Esophagus squamous epithelium (tissue), 5 donors: Measurements from ENCODE around the gene RCL1. TPM values are rescaled to one million over a fixed set of nuclear protein-coding genes. Genes with fewer than 3 reads are reported as not detected.

ENCODE experiments used
- DNase-seq: peaks from one replicate; lab custom pipeline; 2025; lab: John Stamatoyannopoulos, UW
- H3K27ac ChIP-seq, 4 donors: fragments of 200-600 bp; sonication (generic); one replicate each; pipeline ENCODE4 v1.5.1; 2016 to 2019; ENCODE audit warnings: mild to moderate bottlenecking in 1 of 4
- H3K27me3 ChIP-seq, 4 donors: fragments of 200-600 bp; sonication (generic); 1 replicate in 3 of 4; 2 replicates in 1 of 4; pipeline versions ENCODE4 v1.5.1 to v1.6.0; 2017 to 2021; ENCODE audit warnings: antibody characterized with exemption in 1 of 4
- H3K36me3 ChIP-seq, 3 donors: fragments of 200-600 bp; sonication (generic); one replicate each; pipeline ENCODE4 v1.5.1; 2016 to 2019
- H3K4me1 ChIP-seq, 3 donors: fragments of 200-600 bp; sonication (generic); one replicate each; pipeline ENCODE4 v1.5.1; 2017 to 2019
- H3K4me3 ChIP-seq, 4 donors: fragments of 200-600 bp; sonication (generic); 1 replicate in 3 of 4; 2 replicates in 1 of 4; pipeline ENCODE4 v1.5.1; 2016 to 2019; ENCODE audit warnings: mild to moderate bottlenecking in 2 of 4, moderate library complexity in 1 of 4
- H3K9me3 ChIP-seq, 3 donors: fragments of 200-600 bp; sonication (generic); one replicate each; pipeline ENCODE4 v1.5.1; 2016 to 2019
- POLR2A ChIP-seq, 4 donors: fragments of 450-650 bp; IDR thresholded peaks; one replicate each; pipeline ENCODE4 v1.6.1; 2017; ENCODE audit warnings: antibody characterized with exemption in 4 of 4, mild to moderate bottlenecking in 4 of 4, moderate library complexity in 3 of 4
- WGBS, 2 donors: methylation state at CpG; one replicate each; pipeline ENCODE4 v1.1.5; 2018; 5-methylcytosine and 5-hydroxymethylcytosine counted together
- intact Hi-C: fragments of 100-400 bp; cut with DNase I; formaldehyde crosslinking; loops from one replicate; pipeline ENCODE4 v1.15.0; 2022
- total RNA-seq, 4 donors: library from RNA; depleted of rRNA; stranded (reverse); fragments of >200 nt; gene quantifications; one replicate each; pipeline ENCODE4 v1.1.0, GENCODE V29; 2016
- TF ChIP-seq, protein P1 (sequence below), 6 experiments: fragments of 450-650 bp in 4 of 6; fragments of 200-600 bp in 2 of 6; sonication (generic) in 2 of 6; IDR thresholded peaks; one replicate each; pipeline ENCODE4 v1.5.1; 2016 to 2019; ENCODE audit warnings: antibody characterized with exemption in 6 of 6, mild to moderate bottlenecking in 4 of 6, moderate library complexity in 4 of 6
- donor health status: DM: yes; HTN: yes; CAD: no.

Gene RCL1
- total RNA-seq, 4 donors from 2014 or later = 13.8 to 28.0 (median 16.5) TPM

DNA sequence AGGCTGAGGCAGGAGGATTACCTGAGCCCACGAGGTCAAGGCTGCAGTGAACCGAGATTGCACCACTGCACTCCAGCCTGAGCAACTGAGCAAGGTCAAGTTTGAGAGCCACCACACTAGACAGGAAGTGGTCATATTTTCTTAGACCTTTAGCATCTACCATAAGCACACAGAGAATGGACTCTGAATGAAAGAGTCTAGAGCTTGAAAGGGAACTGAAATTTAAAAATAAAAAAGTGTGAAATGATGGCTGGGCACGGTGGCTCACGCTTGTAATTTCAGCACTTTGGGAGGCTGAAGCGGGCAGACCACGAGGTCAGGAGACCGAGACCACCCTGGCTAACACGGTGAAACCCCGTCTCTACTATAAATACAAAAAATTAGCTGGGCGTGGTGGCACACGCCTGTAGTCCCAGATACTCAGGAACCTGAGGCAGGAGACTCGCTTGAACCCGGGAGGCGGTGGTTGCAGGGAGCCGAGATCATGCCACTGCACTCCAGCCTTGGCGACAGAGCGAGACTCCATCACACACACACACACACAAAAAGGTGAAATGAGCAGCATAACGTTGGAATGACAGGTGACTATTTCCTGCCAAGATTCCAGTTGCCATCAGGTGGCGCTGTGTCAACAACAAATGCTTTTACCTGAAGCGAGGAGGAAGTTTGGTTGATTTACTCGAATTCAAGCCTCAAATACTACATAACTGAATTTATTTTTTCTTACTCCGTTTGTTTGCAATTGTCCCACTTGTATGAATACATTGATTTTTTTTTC is 30.4 kb upstream of the RCL1 start:
- peak overlapping the region; percentile 7 to 78 (median 58) for H3K27ac ChIP-seq
- peaks cover 8 to 13% (median 13%) of the 10 kb centered on the region in 3 donors for H3K4me1 ChIP-seq
- no peaks in the 10 kb centered on the region for H3K36me3 ChIP-seq
- no peak for TF ChIP-seq POLR2A (IDR thresholded peaks at IDR 0.05)
- TF ChIP-seq, protein P1, sequence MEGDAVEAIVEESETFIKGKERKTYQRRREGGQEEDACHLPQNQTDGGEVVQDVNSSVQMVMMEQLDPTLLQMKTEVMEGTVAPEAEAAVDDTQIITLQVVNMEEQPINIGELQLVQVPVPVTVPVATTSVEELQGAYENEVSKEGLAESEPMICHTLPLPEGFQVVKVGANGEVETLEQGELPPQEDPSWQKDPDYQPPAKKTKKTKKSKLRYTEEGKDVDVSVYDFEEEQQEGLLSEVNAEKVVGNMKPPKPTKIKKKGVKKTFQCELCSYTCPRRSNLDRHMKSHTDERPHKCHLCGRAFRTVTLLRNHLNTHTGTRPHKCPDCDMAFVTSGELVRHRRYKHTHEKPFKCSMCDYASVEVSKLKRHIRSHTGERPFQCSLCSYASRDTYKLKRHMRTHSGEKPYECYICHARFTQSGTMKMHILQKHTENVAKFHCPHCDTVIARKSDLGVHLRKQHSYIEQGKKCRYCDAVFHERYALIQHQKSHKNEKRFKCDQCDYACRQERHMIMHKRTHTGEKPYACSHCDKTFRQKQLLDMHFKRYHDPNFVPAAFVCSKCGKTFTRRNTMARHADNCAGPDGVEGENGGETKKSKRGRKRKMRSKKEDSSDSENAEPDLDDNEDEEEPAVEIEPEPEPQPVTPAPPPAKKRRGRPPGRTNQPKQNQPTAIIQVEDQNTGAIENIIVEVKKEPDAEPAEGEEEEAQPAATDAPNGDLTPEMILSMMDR (IDR thresholded peaks at IDR 0.05) = peak; percentile 65 to 90 (median 78)
- peak overlapping the region in 3 of 4 donors; percentile 8 to 52 (median 31) for H3K4me3 ChIP-seq
- WGBS, 2 donors = 15 to 26% methylated on average over 20 to 21 of the region's 22 CpGs
- intact Hi-C loops = no loop called here
- DNase-seq = no peak
- no peaks in the 10 kb centered on the region for H3K9me3 ChIP-seq
- H3K27me3 ChIP-seq = peaks cover 0 to 11% (median 0%) of the 10 kb centered on the region in 4 donors

DNA sequence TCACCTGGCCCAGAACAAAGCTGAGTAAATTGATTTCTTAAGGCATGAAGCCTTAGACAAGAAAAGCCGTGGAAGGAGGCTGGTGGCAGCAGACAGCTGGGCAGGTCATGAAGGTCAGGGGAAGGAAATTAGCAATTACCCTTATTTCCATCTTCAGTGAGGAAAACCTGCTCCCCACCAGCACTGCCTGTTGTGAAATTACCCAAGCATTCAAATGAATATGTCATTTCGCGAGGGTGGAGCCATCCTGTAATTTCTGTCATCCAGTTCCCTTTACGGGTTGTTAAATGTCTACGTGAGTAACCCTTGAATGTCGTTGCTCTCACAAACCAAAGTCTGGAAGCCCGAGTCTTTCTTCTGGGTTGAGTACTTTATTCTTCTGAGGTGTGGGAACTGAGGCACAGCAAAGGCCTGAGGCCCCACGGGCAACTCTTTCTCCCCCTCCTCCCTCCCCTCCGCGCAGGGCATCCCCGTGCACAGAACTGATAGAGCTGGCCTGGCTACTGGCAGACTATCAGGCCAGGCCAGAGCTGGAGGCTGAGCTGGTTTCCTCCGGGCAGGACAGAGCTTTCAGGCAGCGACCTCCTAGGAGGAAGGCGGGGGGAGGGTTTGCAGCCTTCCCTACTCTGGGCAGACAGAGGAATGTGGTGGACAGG is 29.7 kb upstream of the RCL1 start:
- DNase-seq = no peak
- Histone ChIP-seq H3K4me3 (peak overlapping the region in 3 of 4 donors; percentile 8 to 52 (median 31)), H3K9me3 (no peaks in the 10 kb centered on the region), H3K4me1 (peaks cover 8 to 13% (median 13%) of the 10 kb centered on the region in 3 donors), H3K27ac (peak overlapping the region; percentile 7 to 78 (median 58)), H3K27me3 (peaks cover 0 to 11% (median 0%) of the 10 kb centered on the region in 4 donors), H3K36me3 (no peaks in the 10 kb centered on the region)
- TF ChIP-seq POLR2A (IDR thresholded peaks at IDR 0.05) = no peak
- TF ChIP-seq, protein P1 (IDR thresholded peaks at IDR 0.05) = no peak
- intact Hi-C loops = no loop called here
- WGBS, 2 donors = 31 to 34% methylated on average over 6 to 7 of the region's 14 CpGs

DNA sequence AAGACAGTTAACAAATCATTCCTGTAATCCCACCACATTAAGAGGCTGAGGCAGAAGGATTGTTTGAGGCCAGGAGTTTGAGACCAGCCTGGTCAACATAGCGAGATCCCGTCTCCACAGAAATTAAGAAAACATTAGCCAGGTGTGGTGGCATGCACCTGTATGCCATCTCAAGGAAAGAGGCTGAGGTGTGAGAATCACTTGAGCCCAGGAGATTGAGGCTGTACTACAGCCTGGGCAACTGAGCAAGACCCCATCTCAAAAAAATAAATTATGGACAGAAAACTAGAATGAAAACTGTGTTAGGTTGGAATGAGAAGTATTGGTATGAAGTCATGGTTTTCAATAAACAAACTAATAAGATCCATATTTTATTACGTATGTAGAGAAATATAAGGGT is 28.7 kb upstream of the RCL1 start:
- H3K4me1 ChIP-seq = peaks cover 8 to 13% (median 13%) of the 10 kb centered on the region in 3 donors
- peaks cover 0 to 11% (median 0%) of the 10 kb centered on the region in 4 donors for H3K27me3 ChIP-seq
- intact Hi-C loops = no loop called here
- DNase-seq = no peak
- H3K4me3 ChIP-seq = no peak overlapping the region
- WGBS, 2 donors = 62 to 74% methylated on average over 3 of the region's 3 CpGs
- H3K27ac ChIP-seq = no peak overlapping the region
- no peaks in the 10 kb centered on the region for H3K9me3 ChIP-seq
- TF ChIP-seq, protein P1 (IDR thresholded peaks at IDR 0.05) = no peak
- TF ChIP-seq POLR2A (IDR thresholded peaks at IDR 0.05) = no peak
- no peaks in the 10 kb centered on the region for H3K36me3 ChIP-seq

DNA sequence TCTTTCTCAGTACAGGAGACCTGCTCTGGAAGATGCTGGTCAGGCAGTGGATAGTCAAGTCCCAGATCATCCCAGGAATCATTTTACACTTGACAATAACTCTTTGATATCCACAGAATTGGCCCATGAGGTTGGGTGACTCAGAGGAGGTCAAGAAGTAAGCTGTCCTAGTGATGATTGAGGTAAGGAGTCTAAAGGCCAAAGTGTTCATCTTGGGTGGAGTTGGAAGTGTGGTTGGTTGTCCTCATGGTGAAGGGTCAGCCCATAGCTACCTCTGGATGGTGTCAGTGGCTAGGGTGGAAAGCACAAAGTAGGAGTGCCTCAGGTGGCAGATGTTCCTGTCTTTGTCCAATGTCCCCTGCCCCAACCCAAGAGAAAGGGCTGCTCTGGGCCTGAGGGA is 24.1 kb upstream of the RCL1 start:
- TF ChIP-seq, protein P1 (IDR thresholded peaks at IDR 0.05) = no peak
- no peak for TF ChIP-seq POLR2A (IDR thresholded peaks at IDR 0.05)
- DNase-seq = no peak
- H3K9me3 ChIP-seq = no peaks in the 10 kb centered on the region
- no peaks in the 10 kb centered on the region for H3K27me3 ChIP-seq
- no peaks in the 10 kb centered on the region for H3K4me1 ChIP-seq
- H3K4me3 ChIP-seq = no peak overlapping the region
- H3K27ac ChIP-seq = no peak overlapping the region
- H3K36me3 ChIP-seq = no peaks in the 10 kb centered on the region
- intact Hi-C loops = no loop called here
